NT2/D1 (cell line): ENCODE results near the gene C3orf80.

Experiments used
- DNase-seq: peaks from one replicate; pipeline ENCODE4 v3.0.0-alpha.2; 2011; ENCODE audit warnings: low read depth, low spot score
- H3K27me3 ChIP-seq: 2 replicates; pipeline ENCODE4 v1.6.0; 2011; ENCODE audit warnings: mild to moderate bottlenecking; ENCODE audit not compliant: insufficient read length, insufficient read depth
- H3K36me3 ChIP-seq: 2 replicates; pipeline ENCODE4 v1.6.1; 2011; ENCODE audit warnings: mild to moderate bottlenecking, low read length, mixed read lengths; ENCODE audit not compliant: insufficient read depth, insufficient read length
- H3K4me1 ChIP-seq: 2 replicates; pipeline ENCODE4 v1.5.1; 2011; ENCODE audit not compliant: insufficient read depth, insufficient read length
- H3K4me3 ChIP-seq: 2 replicates; pipeline ENCODE4 v1.5.1; 2011; ENCODE audit warnings: low read depth; ENCODE audit not compliant: insufficient read length
- H3K9ac ChIP-seq: 2 replicates; pipeline ENCODE4 v1.6.0; 2011; ENCODE audit warnings: low read depth; ENCODE audit not compliant: insufficient read length
- H3K9me3 ChIP-seq: 2 replicates; pipeline ENCODE4 v1.5.1; 2011; ENCODE audit warnings: mild to moderate bottlenecking, low read length; ENCODE audit not compliant: insufficient read depth
- SUZ12 ChIP-seq: IDR thresholded peaks from 2 replicates; pipeline ENCODE4 v1.6.1; 2011; ENCODE audit not compliant: insufficient read length, insufficient read depth; ENCODE audit errors: extremely low read depth
- YY1 ChIP-seq: IDR thresholded peaks from 2 replicates; pipeline ENCODE4 v1.6.1; 2011; ENCODE audit not compliant: insufficient read length, insufficient read depth
- ZNF274 ChIP-seq: IDR thresholded peaks from 2 replicates; pipeline ENCODE4 v1.6.1; 2011; ENCODE audit warnings: mild to moderate bottlenecking, low read depth, low read length

C3orf80 gene

GRCh38 chr3:160265088-160265487 is 39.9 kb downstream of the C3orf80 start:
- no peak overlapping the region for H3K4me3 ChIP-seq
- H3K9me3 ChIP-seq = no peaks in the 10 kb centered on the region
- no peak overlapping the region for H3K9ac ChIP-seq
- H3K36me3 ChIP-seq = peaks cover 8% of the 10 kb centered on the region
- DNase-seq = no peak
- H3K27me3 ChIP-seq = no peaks in the 10 kb centered on the region
- no peak for TF ChIP-seq YY1
- TF ChIP-seq ZNF274 = no peak
- no peak for TF ChIP-seq SUZ12
- H3K4me1 ChIP-seq = no peaks in the 10 kb centered on the region
